ENCODE results near the gene FNDC3A. TPM values are rescaled to one million over a fixed set of nuclear protein-coding genes. Genes with fewer than 3 reads are reported as not detected.
A peak's percentile ranks its signal among the peaks of the same experiment; 100 is the strongest.

Gene FNDC3A
- total and polyA plus RNA-seq, 3 experiments from 2014 or later, result 8.8 to 22.7 (median 21.8) TPM

DNA sequence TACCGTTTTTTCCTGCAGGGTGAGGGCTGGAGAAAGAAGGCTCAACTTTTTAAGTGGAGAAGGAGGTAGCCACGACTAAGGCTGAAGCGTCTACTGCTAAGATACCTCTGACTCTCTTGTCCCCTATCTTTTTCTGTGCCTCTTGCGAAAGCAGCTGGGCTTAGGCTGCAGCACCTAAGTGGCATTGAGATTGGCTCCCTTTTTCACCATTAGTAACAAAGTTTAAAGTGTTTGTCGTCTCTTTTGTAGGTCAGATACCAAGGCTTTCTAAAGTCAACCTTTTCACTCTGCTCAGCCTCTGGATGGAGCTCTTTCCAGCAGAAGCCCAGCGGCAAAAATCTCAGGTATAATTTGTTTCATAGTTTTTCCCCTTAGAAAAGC, 272.9 kb downstream of the FNDC3A start:
- Mint-ChIP-seq H3K4me3 (peak overlapping the region; percentile 95 to 100 (median 99)), H3K27ac (peak overlapping the region; percentile 89 to 99 (median 98)), H3K9me3 (no peaks in the 10 kb centered on the region), H3K27me3 (peaks cover under 1 to 4% of the 10 kb centered on the region in 2 donors), H3K4me1 (peaks cover 41 to 64% (median 63%) of the 10 kb centered on the region in 3 donors), H3K36me3 (peaks cover 0 to 31% (median 8%) of the 10 kb centered on the region in 3 donors)
- H3K27ac ChIP-seq (ENCODE audit: low read depth, low read length), result peak overlapping the region; percentile 84
- no peaks in the 10 kb centered on the region for H3K9me3 ChIP-seq (ENCODE audit: low read length)
- no peak for DNase-seq
- ChIA-PET POLR2A (interaction anchor here (0.8 to 2.3 kb wide), 3 partner anchors 9 to 38 kb away, joined by 3 to 9 read pairs (median 3); no protein-coding TSS in a partner anchor), CTCF (interaction anchor here (0.7 to 2.3 kb wide), 6 partner anchors 9 to 358 kb away, joined by 3 to 12 read pairs (median 6); partner anchors contain the start of genes CAB39L and SETDB2)
- H3K4me1 ChIP-seq (ENCODE audit: insufficient read depth, low read length), result peaks cover 35% of the 10 kb centered on the region
- no peaks in the 10 kb centered on the region for H3K27me3 ChIP-seq (ENCODE audit: insufficient read depth, low read length, poor library complexity, severe bottlenecking)
- H3K4me3 ChIP-seq (ENCODE audit: low read length), result peak overlapping the region; percentile 76
- H3K36me3 ChIP-seq (ENCODE audit: insufficient read depth, low read length), result no peaks in the 10 kb centered on the region

- POLR2A ChIA-PET, result no interaction called here
- CTCF ChIA-PET, result interaction anchor here (0.8 to 1.0 kb wide), 2 partner anchors 11 to 355 kb away, joined by 3 to 5 read pairs; no protein-coding TSS in a partner anchor
- peaks cover 10 to 57% (median 12%) of the 10 kb centered on the region in 3 donors for H3K36me3 Mint-ChIP-seq
- no peak overlapping the region for H3K27ac Mint-ChIP-seq
- Histone ChIP-seq H3K4me1 (ENCODE audit: insufficient read depth, low read length) (peaks cover 40% of the 10 kb centered on the region), H3K27me3 (ENCODE audit: insufficient read depth, low read length, poor library complexity, severe bottlenecking) (no peaks in the 10 kb centered on the region), H3K4me3 (ENCODE audit: low read length) (no peak overlapping the region), H3K9me3 (ENCODE audit: low read length) (no peaks in the 10 kb centered on the region), H3K27ac (ENCODE audit: low read depth, low read length) (no peak overlapping the region), H3K36me3 (ENCODE audit: insufficient read depth, low read length) (no peaks in the 10 kb centered on the region)
- H3K4me1 Mint-ChIP-seq, result peaks cover 46 to 85% (median 79%) of the 10 kb centered on the region in 3 donors
- H3K4me3 Mint-ChIP-seq, result no peak overlapping the region
- H3K27me3 Mint-ChIP-seq, result peaks cover 0 to 2% of the 10 kb centered on the region in 2 donors
- no peaks in the 10 kb centered on the region for H3K9me3 Mint-ChIP-seq
- no peak for DNase-seq
Observed at GRCh38 chr13:49251326-49251725, 275.6 kb downstream of the FNDC3A start.

DNA sequence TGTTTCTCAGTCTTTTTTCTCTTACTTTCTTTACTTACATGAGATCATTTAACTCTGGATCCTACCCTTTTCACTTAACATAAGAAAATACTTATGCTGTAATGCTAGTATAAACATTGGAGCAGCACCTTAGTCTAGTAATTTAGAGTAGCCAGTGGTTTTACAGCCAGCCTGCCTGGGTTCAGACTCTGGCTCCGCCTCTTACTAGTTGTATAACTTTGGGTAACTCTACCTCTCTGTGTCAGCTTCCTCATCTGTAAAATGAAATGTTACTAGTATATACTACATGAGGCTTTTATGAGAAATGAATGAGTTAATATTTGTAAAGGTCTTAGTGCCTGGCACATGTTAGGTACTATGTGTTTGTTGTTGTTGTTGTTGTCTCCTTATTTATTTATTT, 277.6 kb downstream of the FNDC3A start:
- POLR2A ChIA-PET, result no interaction called here
- H3K36me3 ChIP-seq (ENCODE audit: insufficient read depth, low read length), result no peaks in the 10 kb centered on the region
- no peaks in the 10 kb centered on the region for H3K27me3 ChIP-seq (ENCODE audit: insufficient read depth, low read length, poor library complexity, severe bottlenecking)
- H3K4me1 Mint-ChIP-seq, result peaks cover 39 to 90% (median 82%) of the 10 kb centered on the region in 3 donors
- peaks cover 10 to 60% (median 16%) of the 10 kb centered on the region in 3 donors for H3K36me3 Mint-ChIP-seq
- no peaks in the 10 kb centered on the region for H3K9me3 Mint-ChIP-seq
- no peaks in the 10 kb centered on the region for H3K9me3 ChIP-seq (ENCODE audit: low read length)
- H3K4me1 ChIP-seq (ENCODE audit: insufficient read depth, low read length), result peaks cover 34% of the 10 kb centered on the region
- no peak overlapping the region for H3K4me3 ChIP-seq (ENCODE audit: low read length)
- H3K4me3 Mint-ChIP-seq, result peak overlapping the region in 2 of 7 donors; percentile 10 to 69
- peak overlapping the region; percentile 17 to 83 (median 62) for H3K27ac Mint-ChIP-seq
- no peaks in the 10 kb centered on the region for H3K27me3 Mint-ChIP-seq
- DNase-seq, result no peak
- H3K27ac ChIP-seq (ENCODE audit: low read depth, low read length), result no peak overlapping the region
- CTCF ChIA-PET, result no interaction called here

GRCh38 chr13:49254007-49254406, 278.3 kb downstream of the FNDC3A start:
- H3K27ac Mint-ChIP-seq, result peak overlapping the region in 7 of 8 donors; percentile 29 to 84 (median 68)

GRCh38 chr13:49256841-49257240, 281.1 kb downstream of the FNDC3A start:
- ChIA-PET CTCF (interaction anchor here (1.4 to 1.8 kb wide), 3 partner anchors 9 to 22 kb away, joined by 4 to 9 read pairs (median 5); partner anchors contain the start of gene CDADC1), POLR2A (interaction anchor here (0.6 to 1.9 kb wide), 3 partner anchors 9 to 186 kb away, joined by 3 to 9 read pairs (median 9); partner anchors contain the start of gene CDADC1)
- H3K4me1 Mint-ChIP-seq, result peaks cover 20 to 62% (median 54%) of the 10 kb centered on the region in 3 donors
- H3K4me3 Mint-ChIP-seq, result peak overlapping the region in 6 of 7 donors; percentile 17 to 93 (median 52)
- no peaks in the 10 kb centered on the region for H3K9me3 ChIP-seq (ENCODE audit: low read length)
- H3K27ac ChIP-seq (ENCODE audit: low read depth, low read length), result no peak overlapping the region
- H3K27ac Mint-ChIP-seq, result peak overlapping the region; percentile 18 to 96 (median 66)
- H3K27me3 Mint-ChIP-seq, result no peaks in the 10 kb centered on the region
- H3K4me3 ChIP-seq (ENCODE audit: low read length), result no peak overlapping the region
- H3K9me3 Mint-ChIP-seq, result no peaks in the 10 kb centered on the region
- peaks cover 18 to 67% (median 28%) of the 10 kb centered on the region in 3 donors for H3K36me3 Mint-ChIP-seq
- H3K36me3 ChIP-seq (ENCODE audit: insufficient read depth, low read length), result peaks cover 4% of the 10 kb centered on the region
- peaks cover 22% of the 10 kb centered on the region for H3K4me1 ChIP-seq (ENCODE audit: insufficient read depth, low read length)
- H3K27me3 ChIP-seq (ENCODE audit: insufficient read depth, low read length, poor library complexity, severe bottlenecking), result no peaks in the 10 kb centered on the region
- DNase-seq, result no peak

More at GRCh38 chr13:49254007-49254406, 278.3 kb downstream of the FNDC3A start:
- CTCF ChIA-PET, result no interaction called here
- peaks cover 10 to 55% (median 16%) of the 10 kb centered on the region in 3 donors for H3K36me3 Mint-ChIP-seq
- H3K9me3 Mint-ChIP-seq, result no peaks in the 10 kb centered on the region
- Histone ChIP-seq H3K4me1 (ENCODE audit: insufficient read depth, low read length) (peaks cover 30% of the 10 kb centered on the region), H3K27me3 (ENCODE audit: insufficient read depth, low read length, poor library complexity, severe bottlenecking) (no peaks in the 10 kb centered on the region), H3K9me3 (ENCODE audit: low read length) (no peaks in the 10 kb centered on the region), H3K36me3 (ENCODE audit: insufficient read depth, low read length) (no peaks in the 10 kb centered on the region), H3K27ac (ENCODE audit: low read depth, low read length) (no peak overlapping the region), H3K4me3 (ENCODE audit: low read length) (no peak overlapping the region)
- POLR2A ChIA-PET, result no interaction called here
- peak overlapping the region in 1 of 7 donors; percentile 68 for H3K4me3 Mint-ChIP-seq
- no peaks in the 10 kb centered on the region for H3K27me3 Mint-ChIP-seq
- peaks cover 34 to 89% (median 82%) of the 10 kb centered on the region in 3 donors for H3K4me1 Mint-ChIP-seq
- DNase-seq, result no peak

GRCh38 chr13:49258089-49258796, 282.5 kb downstream of the FNDC3A start:
- Histone ChIP-seq H3K27ac (ENCODE audit: low read depth, low read length) (peak overlapping the region; percentile 13), H3K4me3 (ENCODE audit: low read length) (peak overlapping the region; percentile 50), H3K27me3 (ENCODE audit: insufficient read depth, low read length, poor library complexity, severe bottlenecking) (no peaks in the 10 kb centered on the region), H3K9me3 (ENCODE audit: low read length) (no peaks in the 10 kb centered on the region), H3K4me1 (ENCODE audit: insufficient read depth, low read length) (peaks cover 13% of the 10 kb centered on the region), H3K36me3 (ENCODE audit: insufficient read depth, low read length) (peaks cover 4% of the 10 kb centered on the region)
- Mint-ChIP-seq H3K4me1 (peaks cover 13 to 51% (median 43%) of the 10 kb centered on the region in 3 donors), H3K9me3 (no peaks in the 10 kb centered on the region), H3K27ac (peak overlapping the region; percentile 90 to 98 (median 96)), H3K27me3 (no peaks in the 10 kb centered on the region), H3K4me3 (peak overlapping the region; percentile 89 to 93 (median 92)), H3K36me3 (peaks cover 18 to 73% (median 25%) of the 10 kb centered on the region in 3 donors)
- ChIA-PET POLR2A (interaction anchor here (1.3 to 1.9 kb wide), 2 partner anchors 10 to 185 kb away, joined by 3 to 9 read pairs; partner anchors contain the start of gene CDADC1), CTCF (interaction anchor here (1.4 to 1.8 kb wide), 3 partner anchors 10 to 20 kb away, joined by 4 to 9 read pairs (median 5); partner anchors contain the start of gene CDADC1)
- DNase-seq, result peak in 2 of 5 donors; percentile 18 to 27

All from CD8-positive, alpha-beta memory T cell (primary cell).